HG02678 (cell line): Measurements from ENCODE around the gene CCDC85B.

Source experiments
- ATAC-seq: cut with Tn5 transposase; IDR thresholded peaks from one replicate; pipeline ENCODE4 v1.9.1; 2021; ENCODE audit warnings: mild to moderate bottlenecking, moderate library complexity; ENCODE audit not compliant: unreplicated experiment

The CCDC85B gene

DNA sequence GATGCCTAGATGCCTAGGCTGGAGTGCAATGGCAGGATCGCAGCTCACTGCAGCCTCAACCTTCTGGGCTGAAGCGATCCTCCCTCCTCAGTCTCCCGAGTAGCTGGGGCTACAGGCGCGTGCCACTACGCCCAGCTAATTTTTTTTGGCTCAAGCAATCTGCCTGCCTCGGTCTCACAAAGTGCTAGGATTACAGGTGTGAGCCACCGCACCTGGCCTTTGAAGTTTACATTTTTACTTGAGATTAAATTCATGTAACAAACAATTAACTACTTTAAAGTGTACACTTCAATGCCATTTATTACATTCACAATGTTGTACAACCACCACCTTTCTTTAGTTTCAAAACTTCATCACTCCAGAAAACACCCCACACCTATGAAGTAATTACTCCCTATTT lies 13.2 kb downstream of the CCDC85B start:
- ATAC-seq: no peak

DNA sequence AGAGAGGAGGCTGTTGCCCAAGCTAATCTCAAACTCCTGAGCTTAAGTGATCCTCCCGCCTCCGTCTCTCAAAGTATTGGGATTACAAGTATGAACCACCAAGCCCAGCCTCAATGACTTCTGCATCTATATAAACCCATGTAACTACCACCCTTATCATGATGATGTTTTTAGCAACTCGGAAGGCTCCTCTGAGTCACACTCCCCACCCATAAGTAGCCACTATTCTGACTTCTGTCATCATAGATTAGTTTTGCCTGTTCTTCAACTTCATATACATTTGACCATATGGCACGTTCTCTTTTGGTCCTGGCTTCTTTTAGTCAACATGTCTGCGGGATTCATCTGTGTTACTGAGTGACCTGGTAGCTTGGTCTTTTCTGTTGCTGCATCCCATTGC lies 16.1 kb downstream of the CCDC85B start:
- no peak for ATAC-seq

DNA sequence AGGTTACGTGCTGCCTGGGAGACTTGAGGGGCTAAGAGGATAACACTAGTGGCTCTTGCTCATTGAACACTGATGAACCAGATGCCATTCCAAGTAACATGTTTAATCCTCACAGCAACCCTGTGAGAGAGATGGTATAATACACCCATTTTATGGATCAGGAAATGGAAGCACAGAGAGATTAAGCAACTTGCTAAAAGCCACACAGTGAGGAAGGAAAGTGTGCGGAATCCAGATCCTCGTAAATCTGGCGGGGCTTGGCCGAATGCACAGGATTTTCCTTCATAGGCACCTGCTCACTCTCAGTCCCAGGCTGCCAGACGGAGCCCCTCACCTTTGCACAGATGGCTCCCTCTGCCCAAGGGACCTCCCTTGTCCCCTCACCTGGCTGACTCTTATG lies 17.4 kb downstream of the CCDC85B start:
- ATAC-seq: no peak

GRCh38 chr11:65911682-65912568 lies 21.5 kb downstream of the CCDC85B start:
- no peak for ATAC-seq

DNA sequence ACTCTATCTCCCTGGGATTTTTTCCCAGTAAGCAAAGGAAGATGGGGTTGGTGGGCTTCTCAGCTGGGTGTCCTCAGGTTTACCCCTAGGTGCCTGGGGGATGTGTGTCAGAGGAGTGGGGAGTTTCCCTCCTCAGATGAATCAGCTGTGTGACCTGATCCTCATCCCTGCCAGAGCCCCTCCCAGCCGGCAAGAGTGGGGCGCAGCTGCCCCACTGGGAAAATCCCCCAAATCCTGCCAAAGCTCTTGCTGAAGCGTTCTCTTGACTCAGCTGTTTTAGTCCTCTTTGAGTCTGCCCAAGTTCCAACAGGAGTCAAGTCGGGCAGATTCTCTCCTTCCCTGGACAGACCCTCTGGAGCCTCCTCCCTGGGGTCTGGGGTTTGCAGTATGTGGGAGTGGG lies 22.4 kb downstream of the CCDC85B start:
- no peak for ATAC-seq

GRCh38 chr11:65915101-65915820 lies 24.8 kb downstream of the CCDC85B start:
- no peak for ATAC-seq

GRCh38 chr11:65915821-65916251 lies 25.4 kb downstream of the CCDC85B start:
- ATAC-seq: no peak

- no peak for ATAC-seq
Observed at GRCh38 chr11:65916391-65916790, 25.9 kb downstream of the CCDC85B start.

GRCh38 chr11:65917077-65917433 lies 26.6 kb downstream of the CCDC85B start:
- ATAC-seq: no peak

DNA sequence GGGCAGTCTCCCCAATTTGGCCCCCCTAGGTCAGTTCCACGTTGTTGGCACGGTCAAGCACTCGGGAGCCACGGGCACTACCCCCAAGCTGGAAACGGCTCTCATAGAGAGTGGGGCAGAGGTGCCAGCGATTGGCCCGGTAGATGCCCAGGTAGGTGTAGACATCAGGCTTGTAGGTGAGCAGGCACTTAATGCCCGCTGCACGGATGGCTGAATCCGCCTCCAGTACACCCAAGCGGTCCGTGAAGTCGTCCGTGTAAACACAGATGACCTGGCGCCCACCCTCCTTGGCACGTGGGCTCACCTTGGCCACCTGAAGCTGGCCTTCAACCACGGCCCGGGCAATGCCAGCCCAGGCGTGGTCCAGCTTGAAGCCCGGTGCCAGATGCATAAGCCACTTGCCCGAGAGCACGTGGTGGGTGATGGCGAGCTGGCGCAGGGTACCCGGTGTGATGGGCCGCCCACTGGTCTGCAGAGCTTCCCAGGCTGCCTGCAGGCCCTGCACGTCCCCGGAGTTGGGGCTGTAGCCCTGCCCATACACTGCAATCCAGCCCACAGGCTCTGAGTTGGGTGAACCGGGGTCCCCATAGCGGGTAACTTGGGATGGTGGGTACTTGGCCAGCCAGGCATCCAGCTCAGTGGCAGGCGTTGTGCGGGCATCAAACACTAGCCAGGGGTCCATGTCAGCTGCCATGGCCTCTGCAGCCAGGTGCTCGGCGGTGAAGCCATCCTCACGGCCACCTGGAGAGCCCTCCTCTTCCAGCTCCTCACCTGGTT lies 27.1 kb downstream of the CCDC85B start:
- no peak for ATAC-seq

DNA sequence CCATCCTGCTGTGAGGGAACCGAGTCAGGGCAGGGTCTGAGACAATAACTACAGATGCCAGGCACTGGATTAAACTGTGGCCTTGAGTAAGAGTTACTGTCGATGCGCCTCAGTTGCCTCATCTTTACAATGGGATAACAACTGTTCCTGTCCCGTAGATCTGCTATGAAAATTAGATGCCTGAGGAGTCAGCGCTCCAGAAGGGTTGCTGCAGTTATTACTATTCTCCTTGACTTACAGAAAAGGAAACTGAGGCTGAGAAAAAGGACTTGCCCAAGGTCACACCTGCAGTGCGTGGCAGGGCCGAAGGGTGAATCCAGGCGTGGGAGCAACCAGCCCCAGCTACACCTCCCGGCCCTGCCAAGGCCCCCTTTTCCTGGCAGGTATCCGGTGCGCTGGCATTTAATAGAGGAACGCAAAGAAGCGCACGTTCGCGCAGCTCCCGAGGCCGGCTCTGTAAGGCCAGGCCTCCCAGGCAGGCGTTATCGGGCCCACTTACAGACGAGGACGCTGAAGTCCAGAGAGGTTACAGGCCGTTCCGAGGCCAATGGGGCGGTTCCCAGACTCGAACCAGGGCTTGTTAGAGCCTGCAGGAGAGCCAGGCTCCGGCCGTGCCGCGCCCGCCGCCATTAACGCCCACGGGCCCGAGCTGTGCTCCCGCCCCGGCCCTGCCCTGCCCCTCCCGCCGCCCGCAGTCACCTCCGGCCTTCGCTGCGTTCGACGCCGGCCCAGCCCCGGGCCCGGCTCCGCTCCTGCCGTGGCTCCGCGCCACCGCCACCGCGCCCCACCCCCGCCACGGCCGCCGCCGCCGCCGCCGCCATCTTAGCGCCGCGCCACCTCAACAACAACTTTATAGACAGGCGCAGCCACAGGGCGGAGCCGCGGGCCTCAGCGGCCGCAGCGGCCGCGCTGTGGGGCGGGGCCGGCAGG lies 28.0 kb downstream of the CCDC85B start, which contains the start of gene C11orf68:
TSS of gene C11orf68 (minus strand) at position 852 of the 930 bp plus-strand sequence. CDS start at position 821, 31 bp downstream.
- peak; percentile 58 for ATAC-seq

GRCh38 chr11:65919141-65919572 lies 28.7 kb downstream of the CCDC85B start, which contains the start of gene DRAP1:
Gene DRAP1, plus strand, starts transcription at chr11:65919426. Its CDS starts 76 bp downstream, at chr11:65919502.
- peak; percentile 84 for ATAC-seq

GRCh38 chr11:65919573-65920371 lies 29.3 kb downstream of the CCDC85B start:
- ATAC-seq: peak; percentile 40

GRCh38 chr11:65920372-65920802 lies 29.9 kb downstream of the CCDC85B start:
- no peak for ATAC-seq

DNA sequence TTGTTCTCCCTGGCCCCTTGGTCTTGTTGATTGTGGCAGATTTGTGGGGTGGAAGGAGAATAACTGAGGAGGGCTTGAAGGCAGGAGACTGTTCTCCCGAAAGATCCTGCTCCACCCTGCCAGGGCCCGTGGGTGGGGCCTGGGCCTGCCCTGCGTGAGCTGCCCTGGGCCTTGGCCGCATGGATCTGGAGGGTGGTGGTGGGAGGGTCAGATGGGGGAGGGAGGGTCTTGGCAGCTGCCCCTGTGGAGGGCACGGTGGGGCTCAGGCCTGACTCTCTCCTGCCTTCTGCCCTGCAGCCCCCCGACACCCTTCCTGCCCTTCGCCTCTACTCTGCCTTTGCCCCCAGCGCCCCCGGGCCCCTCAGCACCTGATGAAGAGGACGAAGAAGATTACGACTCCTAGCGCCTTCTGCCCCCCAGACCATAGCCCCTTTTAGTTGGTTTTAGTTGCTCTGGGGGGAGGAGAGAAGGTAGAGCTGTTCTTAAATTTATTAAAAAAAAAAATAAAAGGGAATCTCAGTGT lies 30.6 kb downstream of the CCDC85B start:
- no peak for ATAC-seq

GRCh38 chr11:65921876-65922275 lies 31.4 kb downstream of the CCDC85B start:
- ATAC-seq: no peak

DNA sequence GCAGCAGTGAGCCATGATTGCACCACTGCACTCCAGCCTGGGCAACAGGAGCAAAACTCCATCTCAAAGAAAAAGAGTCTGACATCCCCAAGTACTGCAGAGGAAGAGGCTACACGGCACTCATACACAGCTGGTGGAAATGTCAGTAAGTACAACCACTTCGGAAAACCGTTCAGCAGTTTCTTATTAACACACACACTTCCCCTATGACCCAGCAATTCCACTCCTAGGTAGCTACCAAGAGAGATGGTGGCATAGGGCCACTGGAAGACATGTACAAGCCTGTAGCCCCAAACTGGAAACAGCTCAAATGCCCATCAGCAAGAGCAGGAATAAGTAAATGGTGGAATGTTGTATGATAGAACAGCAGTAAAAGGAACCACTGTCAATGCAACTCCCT lies 32.1 kb downstream of the CCDC85B start:
- ATAC-seq: no peak

DNA sequence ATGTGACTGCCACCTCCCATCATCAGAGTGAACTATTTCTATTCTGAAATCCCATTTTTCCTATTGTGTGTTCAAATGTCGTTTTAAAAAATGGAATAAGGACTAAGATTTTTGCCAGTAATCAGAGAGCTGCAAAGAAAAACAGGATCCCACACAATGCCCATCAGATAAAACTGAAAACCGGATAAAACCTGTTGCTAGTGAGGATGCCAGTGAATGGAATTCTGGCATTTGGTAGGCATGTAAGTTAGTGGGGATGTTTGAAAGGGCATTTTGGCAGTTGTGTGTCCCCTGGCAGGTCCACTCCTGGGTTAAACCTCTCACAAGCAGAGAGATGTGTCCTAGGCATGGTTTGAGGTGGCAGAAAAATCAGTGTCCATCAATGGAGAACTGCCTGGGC lies 34.9 kb downstream of the CCDC85B start:
- ATAC-seq: no peak

DNA sequence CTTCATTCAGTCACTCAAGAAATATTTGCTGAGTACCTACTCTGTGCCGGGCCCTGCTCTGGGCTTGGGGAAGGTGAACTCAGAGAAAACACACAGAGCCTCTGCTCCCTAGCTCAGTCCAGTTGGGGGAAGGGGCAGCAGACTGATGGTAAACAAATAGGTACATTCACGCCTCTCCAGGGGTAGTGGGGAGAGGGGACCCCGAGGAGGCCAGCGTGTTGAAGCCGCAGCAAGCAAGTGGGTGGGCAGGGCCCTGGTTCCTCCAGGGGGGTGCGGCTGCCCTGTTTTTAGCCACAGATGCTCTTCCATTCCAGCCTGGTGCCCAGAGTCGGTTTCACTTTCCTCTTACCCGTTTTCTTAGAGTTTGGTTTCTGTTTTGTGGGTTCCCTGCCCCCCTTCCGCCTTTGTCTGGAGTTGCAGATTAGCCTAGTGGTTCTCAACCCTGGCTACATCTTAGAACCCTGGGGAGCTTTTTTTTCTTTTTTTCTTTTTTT lies 37.5 kb downstream of the CCDC85B start:
- ATAC-seq: no peak
